ENCODE data around the gene HS2ST1. TPM values are rescaled to one million over a fixed set of nuclear protein-coding genes. Genes with fewer than 3 reads are reported as not detected.
"Not testable (repeated sequence)": the region's sequence is repeated elsewhere in the genome, so short reads cannot be mapped to it uniquely, and the experiment has no call there.

Gene HS2ST1
- total RNA-seq, 1 donor from 2014 or later = 36.7 TPM

GRCh38 chr1:87000460-87000859 is 86.0 kb downstream of the HS2ST1 start:
- DNase-seq (ENCODE audit: low spot score in 2 of 2) (no peak), FAIRE-seq (no peak)

GRCh38 chr1:87004857-87005256 is 90.4 kb downstream of the HS2ST1 start:
- FAIRE-seq (no peak), DNase-seq (ENCODE audit: low spot score in 2 of 2) (no peak)

- DNase-seq (ENCODE audit: low spot score in 2 of 2) = no peak
- no peak for FAIRE-seq
These were observed 92.9 kb downstream of the HS2ST1 start for GRCh38 chr1:87007323-87007722.

GRCh38 chr1:87013385-87013784 is 99.0 kb downstream of the HS2ST1 start:
- not testable (repeated sequence) for FAIRE-seq; DNase-seq (ENCODE audit: low spot score in 2 of 2)

GRCh38 chr1:87017998-87018672 is 103.7 kb downstream of the HS2ST1 start:
- DNase-seq (ENCODE audit: low spot score in 2 of 2) = no peak
- no peak for FAIRE-seq

GRCh38 chr1:87023326-87023725 is 108.9 kb downstream of the HS2ST1 start:
- FAIRE-seq = no peak
- no peak for DNase-seq (ENCODE audit: low spot score in 2 of 2)

- DNase-seq (ENCODE audit: low spot score in 2 of 2) = peak in 1 of 2 donors; percentile 7
- FAIRE-seq = no peak
These were observed 110.6 kb downstream of the HS2ST1 start for GRCh38 chr1:87024936-87025540.

GRCh38 chr1:87027561-87027960 is 113.1 kb downstream of the HS2ST1 start:
- not testable (repeated sequence) for FAIRE-seq; DNase-seq (ENCODE audit: low spot score in 2 of 2)

- FAIRE-seq = no peak
These were observed 114.1 kb downstream of the HS2ST1 start for GRCh38 chr1:87028576-87028975.

GRCh38 chr1:87030740-87031690 is 116.6 kb downstream of the HS2ST1 start:
- FAIRE-seq = no peak
- DNase-seq (ENCODE audit: low spot score in 2 of 2) = no peak

More at GRCh38 chr1:87028576-87028975, 114.1 kb downstream of the HS2ST1 start:
- DNase-seq (ENCODE audit: low spot score in 2 of 2) = no peak

GRCh38 chr1:87034351-87034750 is 119.9 kb downstream of the HS2ST1 start:
- DNase-seq (ENCODE audit: low spot score in 2 of 2) (no peak), FAIRE-seq (no peak)

- no peak for DNase-seq (ENCODE audit: low spot score in 2 of 2)
- no peak for FAIRE-seq
These were observed 124.7 kb downstream of the HS2ST1 start for GRCh38 chr1:87039096-87039495.

- no peak for FAIRE-seq
- no peak for DNase-seq (ENCODE audit: low spot score in 2 of 2)
These were observed 127.8 kb downstream of the HS2ST1 start for GRCh38 chr1:87042111-87042811.

GRCh38 chr1:87044424-87044823 is 130.0 kb downstream of the HS2ST1 start:
- DNase-seq (ENCODE audit: low spot score in 2 of 2) = no peak

GRCh38 chr1:87044840-87045239 is 130.4 kb downstream of the HS2ST1 start:
- DNase-seq (ENCODE audit: low spot score in 2 of 2) (no peak), FAIRE-seq (no peak)

More at GRCh38 chr1:87044424-87044823, 130.0 kb downstream of the HS2ST1 start:
- FAIRE-seq = no peak

- FAIRE-seq (no peak), DNase-seq (ENCODE audit: low spot score in 2 of 2) (no peak)
These were observed 131.4 kb downstream of the HS2ST1 start for GRCh38 chr1:87045761-87046304.

GRCh38 chr1:87046951-87047350 is 132.5 kb downstream of the HS2ST1 start:
- DNase-seq (ENCODE audit: low spot score in 2 of 2) = no peak
- FAIRE-seq = no peak

- no peak for DNase-seq (ENCODE audit: low spot score in 2 of 2)
- no peak for FAIRE-seq
These were observed 133.8 kb downstream of the HS2ST1 start for GRCh38 chr1:87048237-87048636.

- FAIRE-seq (no peak), DNase-seq (ENCODE audit: low spot score in 2 of 2) (no peak)
These were observed 137.5 kb downstream of the HS2ST1 start for GRCh38 chr1:87051965-87052364.

- FAIRE-seq = no peak
These were observed 138.0 kb downstream of the HS2ST1 start for GRCh38 chr1:87052400-87052799.

More at GRCh38 chr1:87052400-87052799, 138.0 kb downstream of the HS2ST1 start:
- DNase-seq (ENCODE audit: low spot score in 2 of 2) = no peak

Data from frontal cortex (tissue), 4 donors.